A172 (cell line): ENCODE data around the gene PRUNE2. TPM values are rescaled to one million over a fixed set of nuclear protein-coding genes. Genes with fewer than 3 reads are reported as not detected.

Experiments
- DNase-seq: peaks from one replicate; pipeline ENCODE4 v3.0.0-alpha.2; 2015; ENCODE audit warnings: low spot score
- total RNA-seq: library from RNA; depleted of rRNA; stranded (reverse); fragments of >200 nt; shearing (Covaris generic); gene quantifications from 2 replicates; pipeline ENCODE4 v1.2.3, GENCODE V29; 2014; rRNA removed

PRUNE2 gene
- total RNA-seq, 1 experiment from 2014 or later = 9.3 TPM

GRCh38 chr9:76575761-76576160, 330.2 kb downstream of the PRUNE2 start:
- no peak for DNase-seq

GRCh38 chr9:76573905-76574760, 331.8 kb downstream of the PRUNE2 start:
- no peak for DNase-seq

GRCh38 chr9:76573408-76573807, 332.5 kb downstream of the PRUNE2 start:
- no peak for DNase-seq

- DNase-seq = no peak
Measured at GRCh38 chr9:76572151-76572550, 333.8 kb downstream of the PRUNE2 start.

GRCh38 chr9:76571743-76572146, 334.2 kb downstream of the PRUNE2 start:
- no peak for DNase-seq

GRCh38 chr9:76571288-76571687, 334.6 kb downstream of the PRUNE2 start:
- DNase-seq = no peak

- no peak for DNase-seq
Measured at GRCh38 chr9:76570826-76571225, 335.1 kb downstream of the PRUNE2 start.

GRCh38 chr9:76567086-76567485, 338.8 kb downstream of the PRUNE2 start:
- DNase-seq = peak; percentile 30

GRCh38 chr9:76564297-76564696, 341.6 kb downstream of the PRUNE2 start:
- DNase-seq = peak; percentile 51

GRCh38 chr9:76562511-76562911, 343.4 kb downstream of the PRUNE2 start:
- peak; percentile 41 for DNase-seq

- DNase-seq = no peak
Measured at GRCh38 chr9:76561900-76562299, 344.0 kb downstream of the PRUNE2 start.

Other genes starting within 250 kb of the PRUNE2 start
- not detected in 2 replicates for gene PCA3, start 141.7 kb downstream of the PRUNE2 start, total RNA-seq
- gene FOXB2, start 113.5 kb upstream of the PRUNE2 start, total RNA-seq = not detected in 2 replicates